ENCODE results near the gene MAGI2. TPM values are rescaled to one million over a fixed set of nuclear protein-coding genes. Genes with fewer than 3 reads are reported as not detected.

The MAGI2 gene
- total RNA-seq, 1 donor from 2014 or later: 6.0 TPM

DNA sequence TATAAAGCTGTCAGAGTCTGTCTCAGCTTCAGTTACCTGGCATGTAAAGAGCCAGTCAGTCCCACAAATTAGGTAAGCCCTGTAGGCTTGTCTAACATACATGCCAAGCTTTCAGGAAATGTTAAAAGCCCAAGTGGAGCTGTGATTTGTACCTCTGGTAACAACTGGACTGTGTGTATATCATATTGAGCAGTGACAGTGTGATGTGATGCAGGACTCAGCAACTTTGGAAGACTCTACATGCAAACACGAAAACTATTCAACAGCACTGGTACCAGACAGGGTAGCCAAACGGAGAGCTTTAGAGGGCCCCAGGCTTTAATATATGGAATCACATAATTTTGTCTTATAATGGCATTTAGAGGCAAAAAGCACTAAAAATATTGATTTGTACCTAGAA is 1066.9 kb downstream of the MAGI2 start:
- DNase-seq (ENCODE audit: low read depth): no peak

DNA sequence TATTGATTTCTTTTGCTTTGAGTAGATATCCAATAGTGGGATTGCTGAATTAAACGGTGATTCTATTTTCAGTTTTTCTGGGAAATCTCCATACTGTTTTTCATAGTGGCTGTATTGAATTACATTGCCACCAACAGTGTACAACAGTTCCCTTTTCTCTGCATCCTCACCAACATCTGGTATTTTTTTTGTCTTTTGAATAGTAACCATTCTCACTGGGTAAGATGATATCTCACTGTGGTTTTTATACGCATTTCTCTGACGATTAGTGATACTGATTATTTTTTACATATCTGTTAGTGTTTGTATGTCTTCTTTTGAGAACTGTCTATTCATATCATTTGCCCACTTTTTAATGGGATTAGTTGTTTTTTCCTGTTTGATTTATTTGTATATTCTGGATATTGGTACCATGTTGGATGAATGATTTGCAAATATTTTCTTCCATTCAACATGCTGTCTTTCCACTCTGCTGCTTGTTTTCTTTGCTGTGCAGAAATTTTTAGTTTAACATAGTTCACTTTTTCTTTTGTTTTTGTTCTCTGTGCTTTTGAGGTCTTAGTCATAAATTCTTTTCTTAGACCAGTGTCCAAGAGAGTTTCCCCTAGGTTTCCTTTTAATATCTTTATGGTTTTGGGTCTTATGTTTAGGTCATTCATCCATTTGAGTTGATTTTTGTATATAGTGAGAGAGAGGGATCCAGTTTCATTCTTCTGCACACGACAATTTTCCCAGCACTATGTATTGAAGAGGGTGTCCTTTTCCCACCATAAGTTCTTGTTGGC is 1070.2 kb downstream of the MAGI2 start:
- DNase-seq (ENCODE audit: low read depth): peak; percentile 49

DNA sequence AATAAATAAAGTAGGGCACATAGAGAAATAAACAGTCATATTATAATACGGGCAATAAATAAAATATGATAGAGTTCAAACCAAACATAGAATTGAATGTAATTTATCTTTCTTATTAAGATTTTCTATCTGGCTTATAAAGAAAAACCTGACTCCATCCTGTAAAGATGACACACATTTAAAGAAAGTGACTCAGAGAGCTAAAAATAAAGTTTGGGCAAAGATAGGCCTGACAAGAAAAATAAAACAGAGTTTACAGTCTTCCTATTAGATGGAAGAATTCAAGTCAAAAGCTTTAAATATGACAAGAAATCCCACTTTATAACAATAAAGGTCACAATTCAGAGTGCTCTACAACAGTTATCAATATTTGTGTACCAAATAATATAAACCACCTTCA is 1074.3 kb downstream of the MAGI2 start:
- DNase-seq (ENCODE audit: low read depth): peak; percentile 79

DNA sequence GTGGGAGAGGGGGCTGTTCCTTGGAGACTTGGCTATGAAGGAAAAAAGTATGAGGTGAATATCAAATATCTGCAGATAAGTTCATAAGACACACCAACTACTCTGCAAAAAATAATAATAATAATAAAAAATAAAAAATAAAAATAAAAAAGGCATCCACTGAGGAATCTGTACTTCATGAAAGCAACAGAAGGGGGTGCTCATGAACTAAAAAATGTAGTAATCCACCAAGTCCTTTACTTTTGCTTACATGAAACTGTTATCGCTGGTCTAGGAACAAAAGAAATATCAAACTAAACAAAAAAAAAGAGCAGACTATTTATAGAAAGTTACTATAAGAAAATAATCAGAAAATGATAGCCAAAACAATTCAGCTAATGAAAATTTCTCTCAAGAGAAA is 1075.9 kb downstream of the MAGI2 start:
- DNase-seq (ENCODE audit: low read depth): no peak

DNA sequence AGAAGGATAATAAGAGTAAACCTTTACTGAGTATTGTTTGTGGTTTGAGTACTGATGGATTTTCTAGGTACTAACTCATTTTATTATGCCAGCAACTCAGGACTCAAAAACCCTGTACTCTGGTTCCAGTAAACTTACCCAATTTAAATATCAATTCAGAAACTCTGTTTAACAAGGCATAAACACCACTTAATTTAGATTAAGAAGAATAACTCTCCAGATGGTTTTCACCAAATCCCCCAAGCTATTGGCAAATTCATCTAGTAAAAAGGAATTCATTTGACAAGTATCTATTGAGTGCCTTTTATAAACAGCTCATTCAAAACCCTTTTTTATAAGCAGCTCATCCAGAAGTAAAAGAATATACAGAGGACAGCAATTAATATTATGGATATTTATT is 1082.5 kb downstream of the MAGI2 start:
- no peak for DNase-seq (ENCODE audit: low read depth)

DNA sequence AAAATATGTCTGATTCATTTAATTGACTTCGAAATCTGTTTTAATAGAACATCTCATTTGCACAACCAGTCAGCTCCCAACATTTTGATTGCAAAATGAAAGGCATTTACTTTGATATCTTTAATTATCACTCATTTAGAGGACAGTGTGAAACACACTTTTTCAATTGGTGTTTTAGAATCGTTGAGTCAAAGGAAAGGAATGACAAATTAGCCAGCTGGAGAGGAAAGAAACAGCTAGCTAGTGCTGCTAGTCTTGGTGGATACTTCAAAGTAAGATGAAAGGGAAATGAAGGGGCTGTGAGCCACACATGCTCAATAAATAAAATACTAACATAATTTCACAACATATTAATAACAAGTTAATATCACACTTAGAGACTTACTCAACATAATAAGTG is 1084.7 kb downstream of the MAGI2 start:
- DNase-seq (ENCODE audit: low read depth): peak; percentile 45

DNA sequence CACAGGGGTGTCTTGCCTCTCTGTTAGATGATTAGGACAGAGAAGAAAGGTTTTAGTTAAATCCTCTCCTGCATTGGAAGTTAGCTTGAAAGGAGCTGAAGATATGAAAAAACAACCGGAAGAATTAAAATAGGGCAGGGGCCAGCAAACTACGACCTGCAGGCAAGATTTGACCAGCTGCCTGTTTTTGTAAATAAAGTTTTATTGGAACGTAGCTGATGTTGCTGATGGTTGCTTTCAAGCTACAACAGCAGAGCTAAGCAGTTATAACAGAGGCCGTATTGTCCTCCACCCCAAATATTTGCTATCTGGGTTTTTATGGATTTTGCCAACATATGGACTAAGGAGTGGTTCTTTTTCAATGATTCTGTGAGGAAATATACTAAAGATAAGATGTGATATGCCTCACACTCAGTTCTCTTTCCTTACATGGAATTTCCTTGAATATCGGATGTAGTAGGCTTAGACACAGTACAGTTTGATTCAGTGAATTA is 1086.1 kb downstream of the MAGI2 start:
- DNase-seq (ENCODE audit: low read depth): no peak

DNA sequence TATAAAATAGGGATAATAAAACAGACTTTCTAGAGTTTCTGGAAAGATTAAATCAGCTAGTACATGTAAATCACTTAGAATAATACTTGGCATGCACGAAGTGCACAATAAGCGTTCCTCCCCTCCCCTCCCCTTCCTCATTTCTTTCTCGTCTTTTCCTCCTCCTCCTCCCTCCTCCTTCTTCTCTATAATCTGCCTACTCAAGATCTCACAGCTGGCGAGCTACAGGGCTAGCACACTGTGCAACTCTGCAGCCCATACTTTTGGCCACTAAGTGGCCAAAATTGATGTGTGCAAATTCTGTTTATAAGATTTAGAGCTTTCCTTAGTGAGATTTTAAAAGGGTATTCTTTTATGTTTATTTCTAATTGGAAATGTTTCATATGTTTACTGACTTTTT is 1089.6 kb downstream of the MAGI2 start:
- DNase-seq (ENCODE audit: low read depth): no peak

DNA sequence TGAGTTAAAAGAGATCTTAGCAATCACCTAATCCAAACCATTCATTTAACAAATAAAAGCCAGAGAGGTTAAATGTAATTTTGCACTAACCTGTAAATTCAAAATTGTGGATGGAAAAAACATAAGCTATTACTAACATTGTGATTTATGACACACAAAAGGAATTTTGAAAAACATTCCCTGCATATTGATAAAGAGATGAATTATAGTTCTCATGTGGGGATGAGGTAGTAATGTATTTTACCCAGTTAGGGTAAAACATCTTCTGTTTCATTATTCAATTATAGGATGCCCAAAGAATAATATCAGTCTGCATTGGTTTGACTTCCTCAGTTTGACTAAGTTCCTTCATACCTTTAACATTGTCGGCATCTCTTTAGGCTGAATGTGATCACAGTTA is 1093.6 kb downstream of the MAGI2 start:
- DNase-seq (ENCODE audit: low read depth): no peak

DNA sequence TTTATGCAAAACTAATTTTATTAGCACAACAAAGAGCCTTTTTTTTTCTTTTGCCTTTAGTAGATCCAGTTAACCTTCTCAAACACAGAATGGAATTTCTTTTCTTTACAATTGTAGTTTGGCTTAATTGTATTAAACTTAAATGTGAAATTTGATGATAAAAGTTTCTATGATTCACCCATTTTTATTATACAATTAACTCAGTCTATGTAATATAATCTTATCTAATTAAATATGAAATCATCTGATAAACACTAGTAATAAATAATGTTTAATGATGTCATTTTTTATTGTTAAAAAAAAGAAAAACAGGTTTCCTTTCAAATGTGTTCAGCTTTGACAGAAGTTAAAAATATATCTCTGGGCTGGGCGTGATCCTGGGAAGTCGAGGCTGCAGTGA is 1095.8 kb downstream of the MAGI2 start:
- no peak for DNase-seq (ENCODE audit: low read depth)

DNA sequence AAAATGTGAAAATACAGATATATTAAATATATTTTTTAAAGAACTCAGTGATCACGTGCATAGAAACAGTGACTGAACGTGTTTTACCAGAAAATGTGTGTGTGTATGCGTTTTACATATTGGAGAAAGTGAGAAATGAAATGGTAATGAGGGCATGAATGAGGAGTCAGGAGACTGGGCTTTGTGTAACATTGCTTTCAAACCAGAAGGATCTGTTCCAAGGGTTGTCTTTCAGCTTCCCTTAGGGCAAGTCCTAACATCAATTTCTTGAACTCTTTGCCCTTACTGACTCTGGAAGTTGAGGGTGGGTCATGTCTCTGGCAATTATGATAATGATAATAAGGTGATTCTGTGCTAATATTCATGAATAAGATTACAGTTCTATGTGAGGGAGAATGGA is 1097.6 kb downstream of the MAGI2 start:
- no peak for DNase-seq (ENCODE audit: low read depth)

DNA sequence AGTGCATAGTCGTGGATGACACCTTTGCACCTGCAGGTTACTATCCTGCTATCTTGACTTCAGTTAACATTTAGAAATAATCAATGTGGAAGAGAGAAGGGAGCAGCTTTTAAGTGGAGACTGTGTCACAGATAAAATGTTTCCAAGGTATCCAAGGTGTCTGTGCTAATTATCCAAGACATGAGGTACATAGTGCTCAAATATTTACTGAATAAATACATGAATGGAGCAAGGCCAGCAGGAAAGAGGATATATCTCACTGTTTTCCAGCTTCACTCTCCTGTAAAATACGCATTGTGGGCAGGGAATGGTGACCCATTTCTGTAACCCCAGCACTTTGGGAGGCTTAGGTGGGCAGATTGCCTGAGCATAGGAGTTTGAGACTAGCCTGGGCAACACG is 1102.5 kb downstream of the MAGI2 start:
- DNase-seq (ENCODE audit: low read depth): no peak

DNA sequence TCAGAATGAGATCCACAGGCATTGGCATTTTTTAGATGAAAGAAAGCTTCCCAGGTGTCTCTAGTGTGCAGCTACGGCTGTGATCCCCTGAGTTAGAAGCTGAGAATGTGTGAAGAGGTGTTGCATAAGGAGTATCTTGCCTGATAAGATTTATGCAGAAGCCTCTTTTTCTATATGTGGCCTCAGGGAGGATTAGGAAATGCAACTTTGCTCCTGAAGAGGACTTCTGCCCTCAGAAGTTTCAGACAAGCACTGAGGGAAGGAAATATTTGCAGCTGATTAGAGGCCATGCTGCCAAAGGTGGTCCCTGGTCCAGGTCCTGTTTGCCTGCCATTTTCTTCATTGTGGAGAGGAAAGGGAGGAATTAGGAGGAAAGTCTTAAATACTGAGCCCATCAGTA is 1103.1 kb downstream of the MAGI2 start:
- DNase-seq (ENCODE audit: low read depth): no peak

DNA sequence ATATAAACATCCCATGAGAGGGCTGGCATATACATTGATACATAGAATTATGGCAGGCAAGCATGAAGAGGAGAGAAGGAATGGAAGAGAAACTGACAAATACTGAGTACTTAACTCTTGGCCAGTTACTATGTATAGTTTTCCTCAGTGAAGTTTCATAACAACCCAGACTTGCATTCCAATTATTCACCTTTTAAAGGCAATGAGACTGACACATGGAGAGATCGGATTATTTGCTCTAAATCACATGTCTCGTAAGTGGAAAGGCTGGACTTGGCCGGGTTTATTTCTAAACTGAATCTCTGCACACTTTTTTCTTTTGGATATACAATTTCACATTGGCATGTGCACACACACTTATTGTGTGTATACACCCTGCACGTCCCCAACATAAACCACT is 1106.6 kb downstream of the MAGI2 start:
- no peak for DNase-seq (ENCODE audit: low read depth)

DNA sequence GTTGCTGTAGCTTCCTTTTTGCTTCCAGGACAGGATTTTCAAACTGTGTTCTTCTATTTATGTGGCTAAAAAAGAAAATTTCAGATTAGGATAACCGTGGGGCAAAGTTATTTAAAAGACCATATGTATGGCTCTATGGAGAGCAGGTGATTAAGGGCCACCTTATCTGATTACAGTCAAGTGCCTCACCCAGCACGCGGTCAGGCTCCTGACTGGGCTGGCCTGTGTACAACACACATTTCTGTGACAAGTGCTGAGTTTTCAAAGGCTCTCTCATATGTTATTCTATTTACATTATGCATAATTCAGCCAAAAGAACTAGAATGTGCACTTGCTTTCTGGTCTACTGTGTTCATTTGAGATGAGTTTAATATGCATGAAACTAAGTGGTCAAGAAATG is 1107.5 kb downstream of the MAGI2 start:
- no peak for DNase-seq (ENCODE audit: low read depth)

DNA sequence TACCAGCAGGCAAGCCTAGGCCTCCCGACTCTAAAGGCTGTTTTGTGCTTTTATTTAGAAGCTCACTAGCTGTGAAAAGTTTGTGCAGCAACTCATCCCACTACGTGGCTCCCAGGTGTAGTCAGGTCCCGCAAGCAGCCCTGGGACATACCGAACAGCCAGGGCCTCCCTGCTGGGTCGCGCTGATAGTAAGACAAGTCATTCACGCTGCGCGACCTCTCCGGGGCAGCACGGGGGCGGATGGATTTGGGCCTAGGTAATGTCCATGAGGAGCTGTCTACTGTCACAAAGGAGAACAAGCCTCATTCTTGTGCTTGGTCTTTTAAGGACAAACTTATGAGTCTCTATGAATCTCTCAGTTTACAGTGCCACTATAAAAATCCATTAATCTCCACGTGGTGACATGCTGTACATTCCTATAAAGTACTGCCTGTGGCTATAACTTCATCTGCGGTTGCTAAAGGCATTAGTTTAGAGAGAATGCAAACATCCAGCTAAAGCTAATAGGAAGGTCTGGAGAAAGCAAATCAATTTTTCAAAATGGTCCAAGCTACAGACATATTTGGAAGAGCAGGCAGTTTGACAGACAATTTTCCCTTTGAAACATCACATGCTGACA is 1108.1 kb downstream of the MAGI2 start:
- no peak for DNase-seq (ENCODE audit: low read depth)

DNA sequence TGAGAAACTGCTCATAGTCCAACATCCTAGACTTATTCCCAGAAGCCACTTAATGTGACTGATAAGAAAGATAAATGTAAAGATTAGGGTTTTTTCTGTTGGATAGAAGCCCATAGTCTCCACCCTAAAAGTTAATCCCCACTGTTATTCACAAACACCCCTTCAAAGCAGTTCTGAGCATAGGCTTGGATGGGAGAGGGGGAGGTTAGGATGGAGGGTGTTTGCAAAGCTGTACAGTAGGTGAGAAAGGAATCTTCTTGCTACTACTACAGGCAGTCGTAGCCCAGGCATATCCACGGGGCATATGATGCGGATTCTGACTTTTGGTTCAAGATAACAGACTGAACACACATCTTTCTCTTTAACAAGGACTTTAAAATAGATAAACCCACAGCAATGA is 1119.0 kb downstream of the MAGI2 start:
- DNase-seq (ENCODE audit: low read depth): no peak

DNA sequence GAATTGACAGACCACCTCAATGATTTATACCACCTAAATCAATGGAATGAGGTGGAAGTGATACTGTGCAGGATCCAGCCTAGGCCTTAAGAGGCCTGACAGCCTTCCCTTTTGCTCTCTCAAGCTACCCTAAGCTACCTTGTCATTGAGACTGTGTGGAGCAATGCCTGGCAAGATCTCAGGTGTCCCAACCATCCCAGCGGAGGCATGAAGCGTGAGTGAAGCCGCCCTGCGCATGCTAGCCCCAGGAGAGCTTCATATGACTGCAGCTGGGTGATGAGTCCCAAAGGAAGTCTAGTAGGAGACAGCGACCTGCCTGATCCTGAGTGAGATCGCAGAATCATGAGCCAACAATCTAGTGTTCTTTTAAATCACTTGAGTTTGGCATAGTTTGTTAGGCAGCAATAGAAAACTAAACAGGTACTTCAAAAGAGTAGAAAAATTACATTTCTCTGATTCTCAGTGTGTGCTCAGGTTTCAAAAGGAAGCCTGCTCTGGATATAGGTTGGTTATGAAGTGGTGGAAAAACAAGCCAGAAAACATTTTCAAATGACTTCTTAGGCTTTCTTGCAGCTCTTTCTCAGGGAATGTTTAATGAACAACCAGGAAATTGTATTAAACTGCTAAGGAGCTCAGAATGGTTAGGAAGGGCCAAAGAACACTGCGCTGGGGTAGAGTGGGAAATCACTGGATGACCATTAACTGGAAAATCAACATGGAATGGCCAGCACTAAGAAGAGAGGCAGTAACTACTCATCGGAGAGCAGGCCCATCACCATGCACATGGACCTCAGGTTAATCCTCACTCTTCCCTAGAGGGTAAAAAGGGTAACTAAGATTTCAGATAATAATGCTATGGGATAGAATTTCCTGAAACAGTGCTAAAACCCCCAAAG is 1119.7 kb downstream of the MAGI2 start:
- no peak for DNase-seq (ENCODE audit: low read depth)

DNA sequence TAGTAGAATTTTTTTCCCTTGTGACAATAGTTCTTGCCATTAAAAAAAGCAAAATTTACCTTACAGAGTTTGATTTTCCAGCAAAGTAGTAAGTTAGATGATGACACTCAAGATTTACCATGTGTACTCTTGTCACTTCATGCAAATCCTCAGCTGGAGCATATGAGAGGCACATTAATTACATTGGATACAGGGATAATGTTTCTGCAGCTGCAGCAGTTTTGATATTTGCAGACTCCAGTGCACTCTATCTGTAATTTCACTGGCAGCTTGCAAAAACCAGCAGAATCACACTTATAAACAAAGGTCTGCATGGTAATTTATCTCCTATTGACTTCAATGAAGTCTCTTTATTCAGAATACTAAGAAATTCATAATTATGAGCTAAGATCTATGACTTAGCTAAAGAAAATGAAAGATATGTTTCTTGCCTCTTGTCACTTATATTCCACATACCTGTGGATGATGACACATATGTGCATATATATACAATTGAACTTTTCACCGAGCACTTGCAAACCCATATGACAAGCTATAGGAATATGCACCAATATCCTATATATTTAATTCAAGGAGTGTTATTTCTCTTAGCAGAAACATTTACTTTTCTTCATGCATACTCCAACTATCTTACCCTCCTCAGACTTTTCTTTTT is 1124.3 kb downstream of the MAGI2 start:
- DNase-seq (ENCODE audit: low read depth): no peak

DNA sequence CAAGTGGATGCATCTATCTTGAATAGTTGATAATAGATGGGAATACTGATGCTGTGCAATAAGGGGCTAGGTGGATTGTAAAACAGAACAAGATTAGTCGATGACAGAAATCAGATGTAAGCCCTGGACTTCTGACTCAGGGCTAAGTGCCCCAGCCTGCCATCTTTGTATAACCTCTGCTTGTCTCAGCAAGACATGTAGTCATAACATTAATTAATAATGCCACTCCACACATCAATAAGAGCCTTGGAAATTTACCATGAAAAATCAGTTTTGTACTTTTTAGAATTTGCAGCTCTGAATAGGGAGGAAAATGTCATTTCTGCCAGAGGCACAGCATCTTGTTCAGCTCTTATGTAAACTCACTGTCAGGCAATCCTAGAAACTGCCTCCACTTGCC is 1125.7 kb downstream of the MAGI2 start:
- no peak for DNase-seq (ENCODE audit: low read depth)

DNA sequence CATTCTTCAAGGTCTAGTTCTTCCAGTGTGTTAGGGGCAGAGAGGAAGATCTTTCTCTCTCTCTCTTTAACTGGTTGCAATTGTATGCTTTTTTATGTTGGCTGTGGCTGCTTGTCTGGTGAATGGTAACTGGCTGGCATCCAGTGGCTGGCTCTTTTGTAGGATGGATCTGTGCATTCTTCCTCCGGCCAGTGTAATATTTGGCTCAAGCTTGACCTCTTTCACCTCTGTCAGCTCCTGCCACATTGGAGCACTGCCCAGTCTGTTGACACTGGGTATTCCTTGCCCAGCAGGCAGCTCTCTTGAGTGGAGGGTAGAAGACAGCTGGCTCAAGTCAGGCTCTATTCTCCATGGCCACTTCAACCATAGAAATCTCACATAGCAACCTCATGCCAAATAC is 1126.6 kb downstream of the MAGI2 start:
- DNase-seq (ENCODE audit: low read depth): peak; percentile 94

Measured in myocyte (in vitro differentiated cells).